GM12872 (cell line): ENCODE measurements around the gene LRRFIP2.

ENCODE experiments used
- CTCF ChIP-seq: IDR thresholded peaks from 3 replicates; pipeline ENCODE4 v1.5.1; 2011; ENCODE audit warnings: low read depth, mild to moderate bottlenecking, low read length, moderate library complexity; ENCODE audit not compliant: insufficient read depth

Gene LRRFIP2

GRCh38 chr3:37217098-37217849 lies 42.9 kb upstream of the LRRFIP2 start:
- TF ChIP-seq CTCF = no peak

- no peak for TF ChIP-seq CTCF
These were observed 42.3 kb upstream of the LRRFIP2 start for GRCh38 chr3:37216597-37217097.

- TF ChIP-seq CTCF = no peak
These were observed 39.7 kb upstream of the LRRFIP2 start for GRCh38 chr3:37214076-37214475.

- no peak for TF ChIP-seq CTCF
These were observed 35.8 kb upstream of the LRRFIP2 start for GRCh38 chr3:37210230-37210629.

- TF ChIP-seq CTCF = no peak
These were observed 29.9 kb upstream of the LRRFIP2 start for GRCh38 chr3:37204314-37204713.

- TF ChIP-seq CTCF = no peak
These were observed 27.7 kb upstream of the LRRFIP2 start for GRCh38 chr3:37202035-37202434.

GRCh38 chr3:37200141-37200540 lies 25.8 kb upstream of the LRRFIP2 start:
- no peak for TF ChIP-seq CTCF
